K562 (cell line): ENCODE data around the gene COP1. TPM values are rescaled to one million over a fixed set of nuclear protein-coding genes. Genes with fewer than 3 reads are reported as not detected.

Experiments used
- CEBPG ChIP-seq, 3 experiments: fragments of 200-800 bp in 1 of 3; sonication (Bioruptor generic) in 1 of 3; sonication (generic) in 1 of 3; formaldehyde crosslinking in 1 of 3; IDR thresholded peaks in 2 of 3; conservative IDR thresholded peaks in 1 of 3; 2 replicates each; pipeline versions ENCODE4 v1.6.1 to v1.8.0; 2016 to 2022; ENCODE audit warnings: missing compliant biosample characterization in 2 of 3, missing genetic modification characterization in 2 of 3, mild to moderate bottlenecking in 1 of 3, missing genetic modification reagents in 1 of 3
- E2F3 ChIP-seq: fragments of 250-450 bp; sonication (Bioruptor Pico); IDR thresholded peaks from 2 replicates; pipeline ENCODE4 v1.4.0; 2020; ENCODE audit warnings: mild to moderate bottlenecking
- FOSL1 ChIP-seq: fragments of 200-800 bp; sonication (Bioruptor generic); conservative IDR thresholded peaks from 2 replicates; pipeline ENCODE4 v1.6.1; 2016; ENCODE audit warnings: missing genetic modification characterization, missing compliant biosample characterization
- FOXK2 ChIP-seq, 2 experiments: fragments of 450-650 bp; IDR thresholded peaks in 1 of 2; conservative IDR thresholded peaks in 1 of 2; 2 replicates each; pipeline ENCODE4 v1.6.1; 2016; ENCODE audit warnings: low read depth in 2 of 2, mild to moderate bottlenecking in 1 of 2
- HMG20B ChIP-seq: fragments of 250-450 bp; sonication (Bioruptor Pico); IDR thresholded peaks from 2 replicates; pipeline ENCODE4 v1.5.0; 2021; ENCODE audit warnings: mild to moderate bottlenecking
- PHTF2 ChIP-seq: fragments of 250-450 bp; sonication (Bioruptor Pico); IDR thresholded peaks from 2 replicates; pipeline ENCODE4 v1.5.0; 2021; ENCODE audit warnings: mild to moderate bottlenecking
- RBM25 ChIP-seq: fragments of 200-400 bp; formaldehyde crosslinking; IDR thresholded peaks from 2 replicates; pipeline ENCODE4 v1.6.1; 2018; ENCODE audit warnings: low read length, low read depth, moderate library complexity; ENCODE audit not compliant: severe bottlenecking
- ZNF165 ChIP-seq: fragments of 250-450 bp; sonication (Bioruptor Pico); IDR thresholded peaks from 2 replicates; pipeline ENCODE4 v1.4.0; 2020; ENCODE audit warnings: borderline replicate concordance
- ZNF655 ChIP-seq: fragments of 250-450 bp; sonication (Bioruptor Pico); IDR thresholded peaks from 2 replicates; pipeline ENCODE4 v1.5.0; 2021
- polyA plus RNA-seq, 8 experiments: library from polyadenylated mRNA; depleted of rRNA in 4 of 8; stranded (reverse) in 5 of 8; unstranded in 3 of 8; fragments of >200 nt; fragmentation: Nextera tagmentation in 2 of 8; fragmentation: Illumina TruSeq in 1 of 8; extraction: Ambion mirVana in 2 of 8; extraction: Trizol in 1 of 8; gene quantifications; 2 replicates each; pipeline versions ENCODE4 v1.2.1 to v1.2.3, GENCODE V29; 2011 to 2014; ENCODE audit warnings: inconsistent platforms in 1 of 8, missing spikeins in 1 of 8
- total RNA-seq, 7 experiments: library from RNA; depleted of rRNA in 6 of 7; stranded (reverse); fragments of >200 nt in 6 of 7; fragmentation: Illumina TruSeq in 2 of 7; extraction: Trizol in 2 of 7; gene quantifications; 2 replicates each; pipeline versions ENCODE4 v1.2.1 to v1.2.3, GENCODE V29; 2011 to 2021; ENCODE audit warnings: low replicate concordance in 1 of 7
- TF ChIP-seq, protein P1 (sequence below): fragments of 450-650 bp; IDR thresholded peaks from 2 replicates; pipeline ENCODE4 v1.6.1; 2016; ENCODE audit warnings: antibody characterized with exemption
- TF ChIP-seq, protein P2 (sequence below), 2 experiments: fragments of 450-650 bp in 1 of 2; sonication (generic) in 1 of 2; formaldehyde crosslinking in 1 of 2; IDR thresholded peaks; 2 replicates each; pipeline versions ENCODE4 v1.7.1 to v1.9.0; 2016 to 2022; ENCODE audit warnings: inconsistent platforms in 1 of 2, mild to moderate bottlenecking in 1 of 2, missing genetic modification reagents in 1 of 2

The COP1 gene
- total and polyA plus RNA-seq, 9 of the 15 experiments (the other 6 are each of a cell fraction or from before 2014, with no cell fraction given), result 25.8 to 77.7 (median 58.6) TPM

GRCh38 chr1:176206961-176207902 is at the start of gene COP1 (continued):
- TF ChIP-seq RBM25, result no peak
- TF ChIP-seq E2F3 (CRISPR knock-in tag), result no peak; the same call in 1 of the 2 replicates
- no peak for TF ChIP-seq ZNF165 (CRISPR knock-in tag)
- TF ChIP-seq PHTF2, result no peak
- TF ChIP-seq, protein P1, sequence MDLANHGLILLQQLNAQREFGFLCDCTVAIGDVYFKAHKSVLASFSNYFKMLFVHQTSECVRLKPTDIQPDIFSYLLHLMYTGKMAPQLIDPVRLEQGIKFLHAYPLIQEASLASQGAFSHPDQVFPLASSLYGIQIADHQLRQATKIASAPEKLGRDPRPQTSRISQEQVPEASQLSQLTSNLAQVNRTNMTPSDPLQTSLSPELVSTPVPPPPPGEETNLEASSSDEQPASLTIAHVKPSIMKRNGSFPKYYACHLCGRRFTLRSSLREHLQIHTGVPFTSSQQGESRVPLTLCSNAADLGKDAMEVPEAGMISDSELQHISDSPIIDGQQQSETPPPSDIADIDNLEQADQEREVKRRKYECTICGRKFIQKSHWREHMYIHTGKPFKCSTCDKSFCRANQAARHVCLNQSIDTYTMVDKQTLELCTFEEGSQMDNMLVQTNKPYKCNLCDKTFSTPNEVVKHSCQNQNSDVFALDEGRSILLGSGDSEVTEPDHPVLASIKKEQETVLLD, result peak; percentile 99
- TF ChIP-seq FOSL1 (tag), result 0 out of 2 replicates have a peak, but pooled peaks have one; percentile 13
- no peak for TF ChIP-seq HMG20B (CRISPR knock-in tag)
- TF ChIP-seq, protein P2, sequence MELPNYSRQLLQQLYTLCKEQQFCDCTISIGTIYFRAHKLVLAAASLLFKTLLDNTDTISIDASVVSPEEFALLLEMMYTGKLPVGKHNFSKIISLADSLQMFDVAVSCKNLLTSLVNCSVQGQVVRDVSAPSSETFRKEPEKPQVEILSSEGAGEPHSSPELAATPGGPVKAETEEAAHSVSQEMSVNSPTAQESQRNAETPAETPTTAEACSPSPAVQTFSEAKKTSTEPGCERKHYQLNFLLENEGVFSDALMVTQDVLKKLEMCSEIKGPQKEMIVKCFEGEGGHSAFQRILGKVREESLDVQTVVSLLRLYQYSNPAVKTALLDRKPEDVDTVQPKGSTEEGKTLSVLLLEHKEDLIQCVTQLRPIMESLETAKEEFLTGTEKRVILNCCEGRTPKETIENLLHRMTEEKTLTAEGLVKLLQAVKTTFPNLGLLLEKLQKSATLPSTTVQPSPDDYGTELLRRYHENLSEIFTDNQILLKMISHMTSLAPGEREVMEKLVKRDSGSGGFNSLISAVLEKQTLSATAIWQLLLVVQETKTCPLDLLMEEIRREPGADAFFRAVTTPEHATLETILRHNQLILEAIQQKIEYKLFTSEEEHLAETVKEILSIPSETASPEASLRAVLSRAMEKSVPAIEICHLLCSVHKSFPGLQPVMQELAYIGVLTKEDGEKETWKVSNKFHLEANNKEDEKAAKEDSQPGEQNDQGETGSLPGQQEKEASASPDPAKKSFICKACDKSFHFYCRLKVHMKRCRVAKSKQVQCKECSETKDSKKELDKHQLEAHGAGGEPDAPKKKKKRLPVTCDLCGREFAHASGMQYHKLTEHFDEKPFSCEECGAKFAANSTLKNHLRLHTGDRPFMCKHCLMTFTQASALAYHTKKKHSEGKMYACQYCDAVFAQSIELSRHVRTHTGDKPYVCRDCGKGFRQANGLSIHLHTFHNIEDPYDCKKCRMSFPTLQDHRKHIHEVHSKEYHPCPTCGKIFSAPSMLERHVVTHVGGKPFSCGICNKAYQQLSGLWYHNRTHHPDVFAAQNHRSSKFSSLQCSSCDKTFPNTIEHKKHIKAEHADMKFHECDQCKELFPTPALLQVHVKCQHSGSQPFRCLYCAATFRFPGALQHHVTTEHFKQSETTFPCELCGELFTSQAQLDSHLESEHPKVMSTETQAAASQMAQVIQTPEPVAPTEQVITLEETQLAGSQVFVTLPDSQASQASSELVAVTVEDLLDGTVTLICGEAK (IDR thresholded peaks at IDR 0.05), result peak; percentile 94
- TF ChIP-seq, protein P2 (CRISPR knock-in tag; IDR thresholded peaks at IDR 0.05), result peak; percentile 96
- peak in 1 of 2 experiments; percentile 11; a peak in 1 of 4 replicates for TF ChIP-seq FOXK2 (conservative IDR thresholded peaks at IDR 0.05 in 1 of 2, IDR thresholded peaks at IDR 0.05 in 1 of 2; ENCODE audit: low read depth in 2 of 2)
- TF ChIP-seq CEBPG (CRISPR knock-in tag; IDR thresholded peaks at IDR 0.05), result no peak
- no peak for TF ChIP-seq CEBPG (tag; conservative IDR thresholded peaks at IDR 0.05 in 1 of 2, IDR thresholded peaks at IDR 0.05 in 1 of 2)
- TF ChIP-seq ZNF655 (CRISPR knock-in tag), result no peak
